Measurements from ENCODE around the gene PSD.

GRCh38 chr10:102367441-102367840 is 51.1 kb downstream of the PSD start:
- TF ChIP-seq BHLHE40 (IDR thresholded peaks at IDR 0.05; ENCODE audit: borderline replicate concordance), result no peak
- TF ChIP-seq HDGF (IDR thresholded peaks at IDR 0.05; ENCODE audit: borderline replicate concordance), result no peak
- no peak for TF ChIP-seq TARDBP (IDR thresholded peaks at IDR 0.05)
- no peak for TF ChIP-seq L3MBTL2 (conservative IDR thresholded peaks at IDR 0.05)
- TF ChIP-seq SP1 (IDR thresholded peaks at IDR 0.05), result no peak
- no peak for TF ChIP-seq FOXM1 (IDR thresholded peaks at IDR 0.05; ENCODE audit: borderline replicate concordance)
- no peak for TF ChIP-seq FOXK2 (IDR thresholded peaks at IDR 0.05)
